ENCODE results near the gene HEPN1.

The HEPN1 gene

GRCh38 chr11:124918950-124919349 lies at the start of gene HEPN1:
TSS of gene HEPN1 (plus strand) at chr11:124919250.
- FAIRE-seq: no peak

- no peak for FAIRE-seq
Measured at GRCh38 chr11:124869331-124869730, 49.7 kb upstream of the HEPN1 start.

GRCh38 chr11:124869856-124870387 lies 49.1 kb upstream of the HEPN1 start:
- no peak for FAIRE-seq

DNA sequence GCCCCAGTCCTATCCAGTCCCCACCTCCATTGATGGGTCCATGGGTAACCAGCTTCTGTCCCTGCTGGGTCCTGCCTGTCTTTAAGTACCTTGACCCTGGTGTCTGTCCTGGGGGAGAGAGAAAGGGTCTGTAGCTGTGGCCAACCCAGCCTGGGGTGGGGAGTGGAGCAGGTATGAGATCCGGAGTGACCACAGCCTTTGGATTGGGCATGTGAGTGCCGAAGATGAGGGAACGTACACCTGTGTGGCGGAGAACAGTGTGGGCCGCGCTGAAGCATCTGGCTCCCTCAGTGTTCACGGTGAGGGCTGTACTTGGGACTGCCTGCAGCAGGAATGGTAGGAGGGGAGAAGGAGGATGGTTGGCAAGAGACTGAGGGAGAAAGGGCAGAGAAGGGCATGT lies 48.6 kb upstream of the HEPN1 start:
- no peak for FAIRE-seq

DNA sequence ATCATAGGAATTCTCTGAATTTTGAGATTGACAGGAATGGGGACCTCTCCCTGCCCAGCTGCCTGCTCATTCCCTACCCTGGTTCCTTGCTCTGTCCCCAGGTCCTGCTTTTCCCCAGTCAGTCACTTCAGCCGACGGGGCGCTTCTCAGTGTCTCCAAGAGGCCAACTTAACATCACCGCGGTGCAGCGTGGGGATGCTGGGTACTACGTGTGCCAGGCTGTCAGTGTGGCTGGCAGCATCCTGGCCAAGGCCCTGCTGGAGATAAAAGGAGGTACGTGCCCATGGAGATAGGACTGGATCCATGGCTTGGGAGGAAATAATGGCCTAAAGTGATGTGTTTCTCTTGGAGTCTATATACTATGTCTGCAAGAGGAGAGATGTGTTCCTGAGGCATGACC lies 46.8 kb upstream of the HEPN1 start:
- FAIRE-seq: no peak

DNA sequence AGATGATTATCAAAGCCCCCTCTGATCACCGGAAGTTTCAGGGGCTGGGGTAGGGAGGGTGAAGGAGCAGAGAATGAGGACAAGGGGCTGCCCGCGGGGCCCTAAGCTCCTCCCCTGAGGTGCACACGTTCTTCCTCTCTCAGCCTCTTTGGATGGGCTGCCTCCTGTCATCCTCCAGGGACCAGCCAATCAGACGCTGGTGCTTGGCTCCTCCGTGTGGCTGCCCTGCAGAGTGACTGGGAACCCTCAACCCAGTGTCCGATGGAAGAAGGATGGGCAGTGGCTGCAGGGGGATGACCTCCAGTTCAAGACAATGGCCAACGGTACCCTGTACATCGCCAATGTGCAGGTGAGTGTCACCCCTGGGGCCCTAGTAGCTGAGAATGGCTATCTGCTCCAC lies 46.3 kb upstream of the HEPN1 start:
- FAIRE-seq: no peak

GRCh38 chr11:124873951-124874350 lies 45.1 kb upstream of the HEPN1 start:
- FAIRE-seq: no peak

DNA sequence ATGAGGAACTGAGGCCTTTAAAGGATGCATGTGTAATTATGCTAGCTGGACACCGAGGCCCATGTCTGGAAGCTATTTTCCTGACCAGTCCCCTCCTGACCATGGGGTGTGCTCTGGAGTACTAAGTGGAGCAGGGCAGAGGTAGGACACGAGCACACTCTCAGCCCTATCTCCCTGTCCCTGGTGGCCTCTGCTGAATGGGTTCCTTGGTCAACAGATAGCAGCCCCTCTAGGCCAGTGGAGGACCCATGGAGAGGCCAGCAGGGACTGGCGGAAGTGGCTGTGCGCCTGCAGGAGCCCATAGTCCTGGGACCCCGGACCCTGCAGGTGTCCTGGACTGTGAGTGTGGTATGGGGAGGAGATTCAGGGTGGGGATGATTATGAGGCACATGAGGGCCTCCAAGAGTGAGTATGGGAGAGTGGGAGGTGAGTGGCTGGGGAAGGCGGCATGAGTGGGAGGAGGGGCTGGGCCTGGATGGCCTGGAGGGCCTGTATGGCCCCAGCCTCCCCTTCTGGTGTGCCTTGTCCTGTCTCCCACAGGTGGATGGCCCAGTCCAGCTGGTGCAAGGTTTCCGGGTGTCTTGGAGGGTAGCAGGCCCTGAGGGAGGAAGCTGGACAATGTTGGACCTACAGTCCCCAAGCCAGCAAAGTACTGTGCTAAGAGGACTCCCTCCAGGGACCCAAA lies 44.3 kb upstream of the HEPN1 start:
- FAIRE-seq: no peak

DNA sequence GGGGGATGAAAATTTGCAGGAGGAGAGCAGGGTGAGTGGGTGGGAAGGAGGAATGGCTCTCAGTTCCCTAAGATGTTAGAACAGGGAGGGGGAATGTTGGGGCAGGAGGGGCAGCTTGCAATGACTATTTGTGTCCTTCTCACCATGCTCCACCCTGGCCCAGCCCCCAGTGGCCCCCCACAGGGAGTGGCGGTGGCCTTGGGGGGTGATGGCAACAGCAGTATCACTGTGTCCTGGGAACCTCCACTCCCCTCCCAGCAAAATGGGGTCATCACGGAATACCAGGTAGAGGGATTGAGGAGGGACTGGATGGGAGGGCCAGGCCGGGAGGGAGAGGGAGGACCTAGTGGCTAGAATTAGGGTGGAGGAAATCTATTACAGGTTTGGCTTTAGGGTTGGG lies 43.6 kb upstream of the HEPN1 start:
- FAIRE-seq: no peak

- no peak for FAIRE-seq
Measured at GRCh38 chr11:124875943-124876817, 42.9 kb upstream of the HEPN1 start.

DNA sequence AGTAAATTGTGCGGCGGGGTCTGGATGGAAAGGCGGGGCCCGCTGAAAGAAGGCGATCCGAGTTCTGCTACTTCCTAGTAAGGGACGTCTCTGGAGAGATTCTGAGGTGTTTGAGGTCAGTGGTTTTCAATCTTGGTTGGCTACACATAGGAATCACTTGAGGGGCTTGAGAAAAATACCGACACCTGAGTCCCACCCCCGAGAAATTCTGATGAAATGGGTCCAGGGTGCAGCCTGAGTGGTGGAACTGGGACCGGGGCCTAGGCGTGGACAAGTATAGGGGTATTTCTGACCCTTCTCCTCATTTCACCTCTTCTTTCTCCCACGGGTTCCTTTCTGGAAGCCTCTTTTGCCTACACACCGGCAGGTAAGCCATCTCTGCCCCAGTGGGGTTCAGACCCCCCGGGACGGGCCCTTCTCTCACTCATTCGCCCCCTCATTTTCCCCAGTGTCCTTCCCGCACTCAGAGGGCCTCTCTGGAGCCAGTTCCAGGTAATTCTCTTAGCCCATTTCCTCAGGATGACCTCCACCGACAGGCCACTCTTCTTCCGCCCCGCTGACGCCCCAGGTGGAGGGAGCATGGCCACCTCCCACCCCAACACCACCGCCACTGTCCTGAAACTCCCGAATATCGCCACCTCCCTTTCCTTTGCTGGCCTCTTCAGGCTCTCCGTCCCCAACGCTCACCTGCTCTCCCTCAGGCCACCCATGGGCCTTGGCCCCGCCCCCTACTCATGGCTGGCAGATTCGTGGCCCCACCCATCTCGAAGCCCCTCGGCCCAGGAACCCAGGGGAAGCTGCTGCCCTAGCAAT lies 42.0 kb upstream of the HEPN1 start:
- FAIRE-seq: no peak

GRCh38 chr11:124877631-124877909 lies 41.5 kb upstream of the HEPN1 start:
- FAIRE-seq: no peak

- FAIRE-seq: no peak
Measured at GRCh38 chr11:124877910-124878758, 40.9 kb upstream of the HEPN1 start.

DNA sequence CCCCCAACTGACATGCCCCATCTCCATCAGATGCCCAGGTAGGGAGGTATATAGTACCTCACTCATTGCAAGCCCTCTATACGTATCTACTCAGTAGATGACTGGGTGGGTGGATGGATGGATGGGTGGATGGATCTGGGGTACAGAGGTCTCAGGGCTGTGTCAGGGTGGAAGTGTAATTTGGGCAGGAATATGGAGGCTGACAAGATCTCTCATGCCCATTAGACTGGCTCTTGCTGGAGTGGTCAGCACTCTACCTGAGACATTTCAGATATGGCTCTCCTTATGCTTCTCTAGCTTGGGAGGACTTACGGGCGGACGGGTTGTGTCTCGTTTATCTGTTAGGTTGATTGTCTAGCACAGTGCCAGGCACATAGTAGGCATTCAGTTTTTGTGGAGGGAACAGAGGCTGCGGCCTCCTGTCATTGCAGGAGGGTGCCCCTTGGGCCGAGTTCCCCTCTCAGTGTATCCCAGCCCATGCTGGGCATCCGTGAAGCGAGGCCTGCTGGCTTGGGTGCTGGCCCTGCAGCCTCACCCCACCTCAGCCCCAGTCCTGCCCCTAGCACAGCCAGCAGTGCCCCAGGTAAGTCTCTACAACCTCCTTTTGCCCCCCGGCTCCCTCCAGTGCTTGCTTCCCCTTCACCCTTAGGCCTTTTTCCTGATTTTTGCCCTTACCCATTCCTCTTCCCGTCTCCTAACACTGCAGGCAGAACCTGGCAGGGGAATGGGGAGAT lies 40.1 kb upstream of the HEPN1 start:
- no peak for FAIRE-seq

GRCh38 chr11:124879493-124880289 lies 39.4 kb upstream of the HEPN1 start:
- FAIRE-seq: no peak

- FAIRE-seq: no peak
Measured at GRCh38 chr11:124880290-124880611, 38.8 kb upstream of the HEPN1 start.

- no peak for FAIRE-seq
Measured at GRCh38 chr11:124880958-124881357, 38.1 kb upstream of the HEPN1 start.

DNA sequence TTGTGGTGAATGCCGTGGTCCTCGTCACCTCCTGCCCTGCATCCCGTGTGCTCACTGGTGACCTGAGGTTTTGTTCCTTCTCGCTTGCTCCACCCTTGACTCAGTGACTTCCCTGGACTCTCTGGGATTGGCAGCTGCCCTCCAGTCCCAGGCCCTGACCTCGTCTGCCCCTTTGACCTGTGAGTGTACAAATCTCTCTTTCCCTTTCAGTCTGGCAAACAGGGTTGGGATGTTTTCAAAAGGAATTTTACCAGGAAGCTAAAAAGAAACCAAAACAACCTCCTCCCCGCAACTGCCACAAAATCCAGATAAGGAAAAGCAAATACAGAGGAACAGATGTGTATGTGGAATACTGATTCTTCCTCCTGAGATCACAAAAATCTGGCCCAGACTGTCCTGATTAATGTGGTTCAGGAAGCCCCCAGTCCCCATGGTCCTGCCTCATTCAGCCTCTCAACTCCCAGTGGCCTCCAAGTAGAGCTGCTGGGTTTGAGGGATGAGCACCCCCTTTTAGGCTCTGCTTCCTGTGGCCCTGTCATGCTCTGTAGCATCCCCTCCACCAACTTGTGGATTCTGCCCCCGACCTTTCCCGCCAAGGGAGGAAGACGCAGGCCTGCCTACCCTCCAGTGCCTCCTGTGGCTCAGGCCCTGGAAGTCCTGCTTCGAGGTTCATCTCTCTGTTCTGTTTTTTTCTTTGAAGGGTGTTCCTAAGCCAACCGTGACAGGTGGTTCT lies 36.5 kb upstream of the HEPN1 start:
- no peak for FAIRE-seq

GRCh38 chr11:124884340-124884739 lies 34.7 kb upstream of the HEPN1 start:
- FAIRE-seq: no peak

- no peak for FAIRE-seq
Measured at GRCh38 chr11:124884869-124885479, 34.1 kb upstream of the HEPN1 start.
